CD4-positive, alpha-beta T cell treated with Interleukin-17A for 1 hour (primary cell): Measurements from ENCODE around the gene LINC00237.

Source experiments
- DNase-seq: peaks from one replicate; pipeline ENCODE4 v3.0.0-alpha.2; 2020

Gene LINC00237

DNA sequence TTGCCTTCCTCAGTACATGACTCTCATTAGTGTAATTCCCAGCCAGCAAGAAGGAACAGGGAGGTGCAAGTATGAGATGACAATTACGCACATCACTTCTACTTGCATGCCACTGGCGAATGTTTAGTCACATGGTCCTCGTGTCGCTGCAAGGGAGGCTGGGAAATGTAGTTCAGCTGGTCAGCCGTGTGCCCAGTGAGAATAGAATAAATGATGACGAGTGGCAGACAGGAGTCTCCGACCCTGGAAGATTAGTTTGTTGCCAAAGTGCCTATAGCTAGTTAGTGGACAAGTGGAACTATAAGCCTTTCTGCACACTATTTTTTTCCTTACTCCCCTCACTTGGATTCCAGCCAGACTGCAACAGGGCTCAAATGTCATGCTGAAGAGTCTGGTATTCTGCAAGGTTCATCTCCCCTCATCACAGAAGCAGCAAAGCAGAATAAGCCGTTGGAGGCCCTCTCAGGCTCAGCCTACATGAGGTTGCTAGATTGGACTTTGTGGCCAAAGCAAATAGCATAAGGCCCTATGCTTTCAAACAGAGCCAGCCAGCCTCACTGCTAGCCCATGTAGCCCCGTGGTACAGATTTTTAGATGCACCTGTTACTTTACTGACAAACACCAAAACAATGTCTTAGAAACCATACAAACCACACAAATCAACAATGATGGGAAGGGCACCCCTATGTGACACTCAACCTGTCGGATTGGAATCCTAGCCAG is 9.7 kb downstream of the LINC00237 start:
- DNase-seq: peak; percentile 21

DNA sequence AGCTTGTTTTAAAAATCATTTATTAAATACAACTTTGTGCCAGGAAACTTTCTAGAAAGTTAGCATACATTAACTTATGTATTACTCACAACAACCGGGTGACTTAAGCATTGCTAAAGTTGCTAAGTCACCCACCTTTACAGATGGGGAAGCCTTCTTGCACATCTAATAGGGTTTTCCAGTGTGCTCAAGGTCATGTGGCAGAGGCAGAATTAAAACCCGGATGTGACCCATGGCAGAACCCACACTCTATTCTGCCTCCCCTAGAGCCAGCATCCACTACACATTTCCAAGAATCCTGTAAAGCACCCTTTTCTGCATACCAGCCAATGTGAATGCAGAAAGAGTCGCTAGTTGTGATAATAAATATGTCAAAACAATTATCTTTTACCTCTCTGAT is 13.4 kb downstream of the LINC00237 start:
- no peak for DNase-seq

DNA sequence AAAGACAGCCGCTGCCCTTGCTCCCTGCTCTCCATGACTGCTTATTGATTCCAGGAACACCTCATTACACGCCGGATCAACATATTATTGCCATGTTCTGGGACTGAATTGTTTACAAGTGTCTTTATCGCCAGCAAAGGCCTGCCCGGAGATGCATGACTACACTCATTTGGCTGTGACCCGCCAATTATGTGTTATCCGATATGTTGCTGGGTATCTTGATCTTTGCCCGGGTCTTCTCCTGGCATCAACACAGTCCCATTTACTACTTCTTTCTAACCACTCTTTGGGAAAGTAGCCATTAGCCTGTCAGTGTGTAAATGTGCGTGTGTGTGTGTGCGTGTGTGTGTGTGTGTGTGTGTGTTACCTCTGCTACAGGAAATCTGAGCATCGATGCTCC is 15.4 kb downstream of the LINC00237 start:
- no peak for DNase-seq

DNA sequence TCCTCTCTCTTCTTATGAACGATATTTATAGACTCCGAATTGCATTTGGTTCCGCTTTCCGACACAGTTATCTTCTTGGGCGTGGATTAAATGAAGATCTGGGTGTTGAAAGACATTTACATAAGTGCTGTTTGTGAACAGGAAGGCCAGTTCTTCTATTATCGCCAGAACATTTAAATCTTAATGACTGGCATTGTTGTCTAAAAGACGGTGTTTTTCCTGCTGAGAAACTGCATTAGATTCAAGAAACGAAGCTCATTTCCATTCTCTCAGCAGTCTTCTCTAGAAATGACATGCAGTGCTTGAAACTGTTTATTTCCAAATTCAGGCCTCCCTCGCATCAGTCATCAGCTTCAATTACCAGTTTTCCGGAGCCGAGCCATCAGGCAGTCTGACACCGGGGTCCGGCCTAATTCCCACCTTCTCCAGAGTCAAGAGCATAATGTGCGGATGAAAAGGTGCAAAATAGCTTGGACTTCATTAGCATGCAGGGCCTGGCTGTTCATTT is 16.0 kb downstream of the LINC00237 start:
- DNase-seq: no peak

DNA sequence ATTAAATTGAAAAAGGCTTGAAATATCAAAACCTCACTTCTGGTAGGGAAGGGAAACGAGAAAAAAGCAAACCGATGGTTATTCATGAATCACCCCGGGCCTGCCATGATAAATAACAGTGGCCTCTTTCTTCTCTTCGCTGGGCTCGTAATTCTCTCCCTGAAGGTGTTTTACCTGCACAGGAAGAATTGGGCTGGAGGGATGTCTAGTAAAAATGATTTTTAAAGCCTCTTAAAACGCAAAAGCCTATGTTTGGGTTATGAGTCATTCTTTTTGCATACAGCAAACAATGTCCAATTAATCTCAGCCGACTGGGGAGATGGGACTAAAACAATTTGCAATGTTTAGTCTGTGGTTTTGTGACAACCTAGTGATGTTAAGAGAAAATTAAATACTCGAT is 16.8 kb downstream of the LINC00237 start:
- DNase-seq: no peak

DNA sequence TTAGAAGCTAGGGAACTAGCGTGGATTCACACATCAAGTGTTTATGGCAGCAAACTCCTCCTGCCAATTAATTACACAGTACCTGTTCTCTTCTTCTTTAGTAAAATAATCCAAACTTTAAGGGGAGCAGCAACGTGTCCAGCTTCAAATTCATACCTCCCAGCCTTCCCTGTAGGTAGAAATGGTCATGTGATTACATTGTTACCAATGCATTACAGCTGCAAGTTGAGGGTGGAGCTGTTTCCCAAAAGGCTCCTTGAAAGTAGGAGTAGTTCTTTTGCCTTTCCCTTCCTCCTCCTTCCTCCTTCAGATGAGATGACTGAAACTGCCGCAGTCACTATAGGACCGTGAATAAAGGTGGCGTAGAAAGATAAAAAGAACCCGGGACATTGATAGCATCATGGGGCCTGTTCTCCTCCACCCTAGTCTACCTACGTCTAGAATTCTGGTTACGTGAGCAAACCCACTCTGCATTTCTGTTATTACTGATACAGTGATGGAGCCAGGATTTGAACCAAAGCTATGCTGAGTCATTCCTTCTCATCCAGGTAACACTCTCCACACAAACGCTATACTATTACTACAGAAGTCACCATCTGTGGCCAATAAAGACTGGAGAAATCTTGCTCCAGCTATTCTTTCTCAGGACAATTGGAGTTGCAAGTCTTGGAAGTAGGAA is 18.2 kb downstream of the LINC00237 start:
- no peak for DNase-seq

DNA sequence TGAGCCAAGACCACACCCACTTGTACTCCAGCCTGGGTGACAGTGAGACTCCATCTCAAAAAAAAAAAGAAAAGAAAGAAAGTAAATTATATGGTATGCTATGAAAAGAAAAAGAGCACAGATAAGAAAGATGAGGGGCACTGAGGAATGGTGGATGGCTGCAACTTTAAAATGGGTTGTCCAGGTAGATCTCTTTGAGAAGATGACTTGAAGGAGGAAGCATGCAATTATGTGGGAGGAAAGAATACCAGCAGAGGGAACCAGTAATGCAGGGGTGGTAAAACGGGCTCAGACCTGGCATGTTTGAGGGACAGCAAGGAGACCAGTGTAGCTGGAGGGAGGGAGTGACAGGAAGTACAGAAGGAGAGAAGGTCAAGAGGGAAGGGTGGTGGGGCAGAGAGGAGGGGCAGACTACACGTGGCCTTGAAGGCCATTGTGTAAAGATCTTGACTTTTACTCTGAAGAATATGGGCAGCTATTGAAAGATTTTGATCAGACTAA is 22.3 kb downstream of the LINC00237 start:
- DNase-seq: no peak

DNA sequence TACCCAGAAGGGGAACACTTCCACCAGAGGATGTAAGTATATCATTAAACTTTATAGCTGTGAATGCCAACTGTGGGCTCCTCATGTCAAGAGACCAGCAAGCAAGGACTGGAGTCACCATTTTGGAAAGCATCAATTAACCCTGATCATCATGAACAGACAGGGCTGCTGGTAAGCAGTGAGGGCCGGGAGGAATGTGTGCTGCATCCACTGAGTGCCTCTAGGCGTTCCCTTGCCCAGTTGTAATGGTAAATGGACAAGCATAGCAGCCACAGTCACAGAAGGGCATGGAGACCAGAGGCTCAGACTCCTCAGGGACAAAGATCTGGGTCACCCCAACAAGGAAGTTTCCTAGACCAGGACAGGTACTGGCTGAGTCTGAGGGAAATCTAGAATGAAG is 23.6 kb downstream of the LINC00237 start:
- no peak for DNase-seq

DNA sequence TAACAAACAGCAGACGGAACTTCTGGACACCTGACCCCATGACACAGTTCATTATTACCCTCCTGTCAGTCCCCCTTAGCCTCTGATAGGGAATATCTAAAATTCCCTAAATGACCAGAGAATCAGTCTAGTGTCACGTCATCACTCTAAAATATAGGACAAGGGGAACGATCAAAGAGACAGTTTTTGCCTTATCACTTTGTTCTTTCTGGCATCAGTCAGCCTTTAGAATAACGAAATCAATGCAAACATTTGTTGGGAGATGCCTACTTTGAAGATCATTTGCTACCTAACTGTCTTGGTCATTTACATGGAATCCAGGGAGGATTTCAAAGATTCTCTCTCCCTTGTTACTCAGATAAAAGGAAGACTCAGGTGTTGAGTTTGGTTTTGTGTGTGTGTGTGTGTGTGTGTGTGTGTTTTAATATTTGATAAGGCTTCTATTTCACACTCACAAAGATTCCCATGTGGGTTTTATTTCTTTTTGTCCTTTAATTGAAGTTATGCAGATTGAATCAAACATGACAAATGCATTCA is 28.3 kb downstream of the LINC00237 start:
- no peak for DNase-seq

DNA sequence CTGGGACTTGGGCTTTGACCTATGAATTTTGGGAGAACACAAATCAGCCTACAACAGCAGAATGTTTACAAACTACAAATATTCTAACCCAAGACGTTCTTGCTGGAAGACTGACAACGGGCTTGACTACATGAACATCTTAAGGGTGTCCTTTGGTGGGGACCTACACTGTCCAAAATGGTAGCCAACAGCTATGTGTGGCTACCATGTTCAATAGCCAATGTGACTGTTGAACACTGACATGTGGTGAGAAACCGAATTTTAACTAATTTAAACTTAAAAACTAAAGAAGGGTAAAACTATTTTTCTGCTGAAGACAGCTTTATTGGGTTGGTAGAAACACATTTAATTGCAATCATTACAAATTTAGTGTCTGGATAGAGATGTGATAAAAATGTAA is 30.1 kb downstream of the LINC00237 start:
- no peak for DNase-seq

DNA sequence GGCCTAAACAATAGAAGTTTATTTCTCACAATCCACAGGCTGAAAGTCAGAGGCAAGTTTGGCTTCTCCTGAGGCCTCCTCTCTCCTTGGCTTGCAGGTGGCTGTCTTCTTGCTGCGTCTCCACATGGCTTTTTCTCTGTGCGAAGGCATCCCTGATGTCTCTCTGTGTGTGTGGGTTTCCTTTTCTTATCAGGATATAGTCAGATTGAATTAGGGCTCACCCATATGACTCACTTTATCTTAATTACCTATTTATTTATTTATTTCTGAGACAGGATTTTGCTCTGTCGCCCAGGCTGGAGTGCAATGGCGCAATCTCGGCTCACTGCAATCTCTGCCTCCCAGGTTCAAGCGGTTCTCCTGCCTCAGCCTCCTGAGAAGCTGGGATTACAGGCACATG is 30.7 kb downstream of the LINC00237 start:
- no peak for DNase-seq

DNA sequence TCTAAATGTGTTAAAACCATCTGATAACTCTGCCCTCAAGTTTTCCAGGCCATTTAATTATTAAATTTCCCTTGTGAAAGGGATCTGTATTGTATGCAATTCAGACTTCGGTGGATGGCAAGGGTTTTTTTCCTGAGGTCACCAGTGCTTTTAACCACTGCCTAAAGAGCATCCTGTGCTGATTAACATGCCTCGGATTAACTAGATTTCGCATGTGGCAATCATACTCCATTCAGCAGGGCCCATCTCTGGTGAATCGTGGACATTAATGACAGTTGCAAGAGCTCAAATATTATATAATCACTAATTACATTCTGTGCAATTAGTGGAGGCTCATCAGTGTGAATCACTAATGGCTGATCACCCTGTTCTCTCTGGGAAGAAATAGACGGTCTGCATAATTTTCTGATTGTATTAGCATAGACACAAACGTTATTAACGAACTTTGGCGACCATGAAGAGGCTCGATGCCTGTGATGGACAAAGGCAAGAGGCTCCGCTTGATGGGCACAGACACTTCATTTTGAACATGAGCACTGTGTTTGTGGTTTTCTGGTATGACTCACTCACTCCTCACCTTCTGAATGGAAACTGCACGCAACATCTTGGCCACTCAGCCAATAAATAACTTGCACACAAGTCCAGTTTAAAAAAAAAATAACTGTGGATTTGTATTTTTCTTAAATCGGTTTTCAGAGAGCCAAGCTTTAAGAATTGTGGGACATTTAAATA is 31.4 kb downstream of the LINC00237 start:
- DNase-seq: no peak

DNA sequence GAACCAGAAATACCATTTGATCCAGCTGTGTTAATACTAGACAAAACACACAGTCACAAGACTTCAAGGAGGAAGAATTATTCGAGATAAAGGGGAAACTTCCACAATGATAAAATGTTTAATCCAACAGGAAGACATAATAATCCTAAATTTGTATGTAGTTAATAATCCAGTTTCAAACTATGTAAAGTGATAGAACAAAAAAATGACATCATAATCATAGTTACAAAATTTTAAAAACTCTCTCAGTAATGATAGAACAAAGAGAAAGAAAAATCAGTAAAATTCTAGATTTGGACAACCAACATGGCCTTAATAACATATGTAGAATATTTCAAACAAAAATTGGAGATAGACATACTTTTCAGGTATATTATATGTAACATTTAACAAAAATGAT is 38.9 kb downstream of the LINC00237 start:
- DNase-seq: no peak

DNA sequence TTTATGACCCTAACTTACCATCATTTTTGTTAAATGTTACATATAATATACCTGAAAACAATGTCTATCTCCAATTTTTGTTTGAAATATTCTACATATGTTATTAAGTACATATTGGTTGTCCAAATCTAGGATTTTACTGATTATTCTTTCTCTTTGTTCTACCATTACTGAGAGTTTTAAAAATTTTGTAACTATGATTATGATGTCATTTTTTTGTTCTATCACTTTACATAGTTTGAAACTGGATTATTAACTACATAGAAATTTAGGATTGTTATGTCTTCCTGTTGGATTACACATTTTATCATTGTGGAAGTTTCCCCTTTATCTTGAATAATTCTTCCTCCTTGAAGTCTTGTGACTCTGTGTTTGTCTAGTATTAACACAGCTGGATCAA is 41.2 kb downstream of the LINC00237 start:
- no peak for DNase-seq

DNA sequence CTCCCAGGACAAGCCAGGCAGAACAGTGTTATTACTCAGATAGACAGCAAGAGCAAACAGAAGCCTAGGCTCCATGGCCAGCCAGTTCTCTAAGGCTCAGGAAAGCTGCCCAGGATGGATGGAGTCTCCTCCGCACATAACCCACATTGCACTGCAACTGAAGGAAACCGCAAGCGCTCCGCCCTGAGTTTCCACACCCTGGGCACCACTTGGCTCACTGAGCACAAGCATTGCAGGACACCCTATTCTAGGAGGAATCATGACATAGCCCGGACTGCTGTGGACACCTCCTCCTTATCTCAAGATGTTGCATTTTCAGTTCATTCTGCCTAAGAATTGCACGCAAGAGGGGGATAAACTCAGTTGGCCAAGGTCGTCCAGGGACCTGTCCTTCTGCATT is 42.9 kb downstream of the LINC00237 start:
- DNase-seq: no peak

DNA sequence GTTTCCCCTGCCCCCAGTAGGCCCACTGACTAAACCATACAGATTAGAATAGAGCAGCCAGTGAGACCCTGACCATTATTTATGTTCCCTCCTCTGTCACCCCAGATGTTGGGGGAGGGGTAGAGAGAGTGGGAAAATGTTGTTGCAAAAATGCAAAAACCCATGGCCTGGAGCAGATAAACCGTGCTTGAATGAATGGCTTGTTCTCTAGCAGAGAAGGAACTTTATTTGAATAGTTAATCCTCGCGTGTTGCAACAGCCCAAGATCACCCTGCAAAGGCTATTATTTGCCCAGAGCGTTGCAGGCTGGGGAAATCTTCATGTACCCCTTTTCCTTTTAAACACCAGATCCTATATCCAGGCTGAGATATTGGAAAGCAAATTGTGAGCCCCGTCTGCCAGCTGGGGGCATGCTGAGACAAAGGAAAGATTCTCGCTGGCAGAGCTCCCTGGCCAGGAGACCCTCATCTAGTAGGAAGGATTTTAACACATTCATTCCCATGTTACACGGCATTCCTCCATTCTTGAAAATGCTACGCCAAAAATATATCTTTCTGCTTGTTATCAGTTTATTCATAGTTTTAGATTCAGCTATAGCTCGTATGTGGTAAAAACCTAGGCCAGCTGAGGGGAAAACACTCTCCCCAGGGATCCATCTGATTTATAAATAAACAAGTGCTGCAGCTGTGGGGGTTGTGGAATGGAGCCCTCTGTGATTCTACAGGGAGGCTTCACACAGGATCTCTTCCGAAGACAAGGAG is 53.0 kb downstream of the LINC00237 start:
- no peak for DNase-seq

DNA sequence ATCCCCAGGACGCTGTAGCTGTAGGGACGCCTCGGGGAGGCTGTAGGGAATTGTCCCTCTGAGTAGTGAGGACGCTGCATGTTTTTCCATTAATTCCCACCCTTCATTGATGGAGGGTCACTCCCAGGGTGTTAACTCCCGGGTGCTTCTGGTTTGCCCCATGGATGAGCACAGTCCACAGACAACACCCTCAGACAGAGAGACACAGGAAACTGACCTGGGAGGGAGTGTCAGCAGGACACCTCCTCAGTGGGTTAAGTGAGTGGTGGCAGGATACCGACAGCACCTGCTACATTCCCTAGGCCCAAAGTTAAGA is 53.5 kb downstream of the LINC00237 start:
- no peak for DNase-seq

DNA sequence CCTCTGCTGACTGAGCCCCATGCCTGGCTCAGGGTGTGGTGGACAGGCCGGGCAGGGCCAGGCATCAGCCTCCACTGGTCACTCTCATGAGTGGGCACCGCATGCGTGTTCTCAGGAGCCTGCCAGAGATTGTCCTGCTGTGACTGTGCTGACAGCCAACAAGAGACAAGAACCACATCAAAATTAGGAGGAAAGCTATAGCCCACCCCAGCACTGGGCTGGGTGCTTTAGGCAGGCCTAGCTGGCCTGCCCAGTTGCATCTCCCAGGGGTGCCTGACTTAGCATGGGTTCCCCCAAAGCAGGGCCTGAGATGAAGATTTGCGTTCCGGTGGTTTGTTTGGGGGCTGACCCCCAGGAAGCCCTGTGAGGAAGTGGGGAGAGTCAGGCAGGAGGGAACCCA is 53.9 kb downstream of the LINC00237 start:
- DNase-seq: no peak

DNA sequence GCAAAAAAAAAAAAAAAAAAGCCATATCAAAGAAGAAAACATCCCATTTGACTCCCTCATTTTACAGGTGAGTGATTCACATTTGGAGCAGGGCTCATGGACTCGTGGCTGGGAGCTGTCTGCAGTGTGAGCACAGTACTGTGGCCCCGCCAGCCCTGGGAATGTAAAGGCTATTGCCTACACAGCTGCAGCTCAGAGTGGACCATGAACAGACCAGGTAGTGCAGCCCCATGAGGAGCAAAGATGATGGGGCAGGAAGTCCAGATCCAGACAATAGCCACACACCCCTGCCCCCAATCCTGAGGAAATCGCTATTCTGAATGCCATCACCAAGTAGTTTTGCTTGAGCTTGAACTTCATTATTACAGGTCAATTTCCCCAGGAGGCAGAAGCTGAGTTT is 55.4 kb downstream of the LINC00237 start:
- DNase-seq: no peak

DNA sequence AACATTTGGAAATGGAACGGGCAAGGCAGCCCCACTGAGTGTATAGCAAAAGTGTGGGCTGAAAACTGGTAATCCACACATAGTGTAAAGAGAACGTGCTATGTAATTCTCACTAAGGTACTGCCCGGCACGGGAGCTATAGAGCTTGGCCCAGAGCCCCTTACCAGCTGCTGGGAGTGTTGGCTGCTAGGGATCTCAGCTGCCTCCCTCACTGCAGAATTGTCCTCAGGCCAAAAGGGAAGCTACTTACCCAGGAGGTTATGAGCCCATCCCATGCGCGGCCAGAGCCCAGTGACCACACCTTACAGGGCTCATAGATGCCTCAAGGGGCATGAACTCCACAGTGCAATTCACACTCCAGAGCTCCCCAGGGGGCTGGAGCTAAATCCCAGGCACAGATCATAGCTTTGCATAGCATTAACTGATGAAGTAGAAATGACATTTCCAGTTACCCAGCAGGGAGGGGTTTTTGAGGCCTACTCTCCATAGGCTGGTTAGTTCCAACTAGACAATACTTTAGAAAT is 56.8 kb downstream of the LINC00237 start:
- no peak for DNase-seq

DNA sequence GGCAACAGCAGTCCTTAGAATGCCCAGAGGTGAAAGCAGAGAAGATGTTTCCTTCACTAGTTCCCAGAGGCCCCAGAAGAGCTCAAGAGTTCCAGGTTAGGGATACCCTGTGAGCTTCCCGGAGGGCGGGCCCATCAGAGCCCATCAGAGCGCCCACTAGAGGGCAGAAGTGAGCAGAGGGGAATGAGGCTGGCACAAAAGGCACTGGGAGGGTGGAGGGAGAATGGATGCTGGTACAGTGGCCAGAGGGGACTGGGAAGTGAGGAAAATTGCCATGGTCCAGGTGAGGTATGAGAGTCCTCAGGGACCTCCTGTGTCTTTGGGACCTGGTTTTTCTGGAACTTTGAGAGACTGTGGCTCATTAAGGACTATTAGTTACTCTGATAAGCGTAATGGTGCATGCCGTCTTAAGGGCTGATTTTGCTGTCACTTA is 57.3 kb downstream of the LINC00237 start:
- peak; percentile 56 for DNase-seq

DNA sequence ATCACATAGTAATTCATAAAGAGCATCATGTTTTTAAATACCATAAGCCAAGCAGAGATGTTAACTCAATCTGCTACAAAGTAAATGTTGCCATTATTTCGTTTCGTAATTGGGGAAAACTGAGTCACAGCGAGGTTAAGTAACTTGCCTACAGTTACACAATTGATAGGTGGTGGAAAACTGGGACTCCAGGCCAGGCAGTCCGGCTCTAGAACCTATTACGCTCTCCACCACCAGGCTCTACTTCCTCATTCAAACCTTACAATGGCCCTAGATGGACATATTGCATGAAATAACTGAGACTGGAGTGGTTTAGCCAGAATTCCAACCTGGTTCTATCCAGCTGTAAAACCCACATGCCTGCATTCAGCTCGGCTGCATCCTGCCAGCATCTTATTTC is 58.2 kb downstream of the LINC00237 start:
- no peak for DNase-seq
